ENCODE data around the gene SNX30. TPM values are rescaled to one million over a fixed set of nuclear protein-coding genes. Genes with fewer than 3 reads are reported as not detected.

SNX30 gene
- total RNA-seq, 1 donor from 2014 or later, result 67.5 TPM

- Histone ChIP-seq H3K27ac (no peak overlapping the region), H3K27me3 (ENCODE audit: low read depth) (peaks cover 7% of the 10 kb centered on the region), H3K4me1 (no peaks in the 10 kb centered on the region), H3K4me3 (no peak overlapping the region), H3K9me3 (no peaks in the 10 kb centered on the region), H3K36me3 (no peaks in the 10 kb centered on the region)
- intact Hi-C loops (cut with DNase I), result no loop called here
- DNase-seq (no peak), ATAC-seq (no peak)
- TF ChIP-seq CTCF (IDR thresholded peaks at IDR 0.05), result no peak
Observed at GRCh38 chr9:112900488-112900887, 149.9 kb downstream of the SNX30 start.

- peaks cover 7% of the 10 kb centered on the region for H3K27me3 ChIP-seq (ENCODE audit: low read depth)
- intact Hi-C loops (cut with DNase I), result no loop called here
- no peak for TF ChIP-seq CTCF (IDR thresholded peaks at IDR 0.05)
- no peaks in the 10 kb centered on the region for H3K9me3 ChIP-seq
- DNase-seq, result no peak
- no peak overlapping the region for H3K27ac ChIP-seq
- no peaks in the 10 kb centered on the region for H3K4me1 ChIP-seq
- H3K36me3 ChIP-seq, result no peaks in the 10 kb centered on the region
- H3K4me3 ChIP-seq, result no peak overlapping the region
- no peak for ATAC-seq
Observed at GRCh38 chr9:112900901-112901300, 150.3 kb downstream of the SNX30 start.

- no peak for TF ChIP-seq CTCF (IDR thresholded peaks at IDR 0.05)
- no peak overlapping the region for H3K4me3 ChIP-seq
- H3K27ac ChIP-seq, result no peak overlapping the region
- H3K36me3 ChIP-seq, result no peaks in the 10 kb centered on the region
- DNase-seq, result no peak
- no peaks in the 10 kb centered on the region for H3K4me1 ChIP-seq
- H3K27me3 ChIP-seq (ENCODE audit: low read depth), result no peaks in the 10 kb centered on the region
- intact Hi-C loops (cut with DNase I), result no loop called here
- no peak for ATAC-seq
- H3K9me3 ChIP-seq, result no peaks in the 10 kb centered on the region
Observed at GRCh38 chr9:112905084-112905483, 154.5 kb downstream of the SNX30 start.

GRCh38 chr9:112911736-112912135 is 161.2 kb downstream of the SNX30 start:
- no peak overlapping the region for H3K27ac ChIP-seq
- no peaks in the 10 kb centered on the region for H3K36me3 ChIP-seq
- ATAC-seq, result no peak
- H3K4me3 ChIP-seq, result no peak overlapping the region
- H3K9me3 ChIP-seq, result no peaks in the 10 kb centered on the region
- no peaks in the 10 kb centered on the region for H3K27me3 ChIP-seq (ENCODE audit: low read depth)
- DNase-seq, result no peak
- intact Hi-C loops (cut with DNase I), result no loop called here
- no peaks in the 10 kb centered on the region for H3K4me1 ChIP-seq
- TF ChIP-seq CTCF (IDR thresholded peaks at IDR 0.05), result no peak

- ATAC-seq, result no peak
Observed at GRCh38 chr9:112912636-112913035, 162.1 kb downstream of the SNX30 start.

More at GRCh38 chr9:112912636-112913035, 162.1 kb downstream of the SNX30 start:
- H3K36me3 ChIP-seq, result no peaks in the 10 kb centered on the region
- no peaks in the 10 kb centered on the region for H3K9me3 ChIP-seq
- H3K27me3 ChIP-seq (ENCODE audit: low read depth), result no peaks in the 10 kb centered on the region
- no peaks in the 10 kb centered on the region for H3K4me1 ChIP-seq
- H3K4me3 ChIP-seq, result no peak overlapping the region
- no peak overlapping the region for H3K27ac ChIP-seq
- TF ChIP-seq CTCF (IDR thresholded peaks at IDR 0.05), result no peak
- intact Hi-C loops (cut with DNase I), result no loop called here
- no peak for DNase-seq

Measured in lower lobe of right lung (tissue), 2 donors.